ENCODE data around the gene PRKCH.

GRCh38 chr14:61376314-61376713, 54.9 kb downstream of the PRKCH start:
- TF ChIP-seq CTCF (conservative IDR thresholded peaks at IDR 0.05; ENCODE audit: low read depth, low read length) (no peak), EZH2phosphoT487 (IDR thresholded peaks at IDR 0.05; ENCODE audit: borderline replicate concordance, low read length) (no peak)
